Activated T-helper 1 cell treated with anti-CD3 and anti-CD28 coated beads, Interleukin-2, amount 50 U/mL, for 16 hours (primary cell): ENCODE measurements around the gene PTPMT1.

Source experiments
- DNase-seq, 2 donors: peaks; one replicate each; pipeline ENCODE4 v3.0.0-alpha.2; 2020; ENCODE audit warnings: low read depth in 1 of 2, low spot score in 1 of 2

Gene PTPMT1

GRCh38 chr11:47607380-47607779 is 42.0 kb downstream of the PTPMT1 start:
- DNase-seq: no peak

DNA sequence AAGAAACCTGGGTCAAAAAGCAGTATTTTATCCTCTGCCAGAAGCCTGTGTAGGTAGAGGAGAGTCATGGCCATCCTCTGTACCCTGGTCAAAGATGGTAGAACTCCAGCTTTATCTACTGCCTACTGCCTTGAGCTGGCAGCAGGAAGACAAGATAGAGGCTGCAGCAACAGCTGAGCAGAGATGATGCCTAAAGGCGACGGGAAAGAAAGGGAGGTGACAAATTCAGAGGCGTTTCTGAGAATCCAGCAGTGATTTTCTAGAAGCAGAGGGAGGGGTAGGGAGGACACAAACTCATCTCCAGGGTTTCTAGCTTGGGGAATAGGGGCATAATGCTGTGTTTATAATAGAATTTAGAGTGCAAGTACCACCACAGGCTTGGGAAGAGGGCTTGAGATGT is 44.3 kb downstream of the PTPMT1 start:
- no peak for DNase-seq

GRCh38 chr11:47611348-47611794 is 46.0 kb downstream of the PTPMT1 start:
- no peak for DNase-seq

DNA sequence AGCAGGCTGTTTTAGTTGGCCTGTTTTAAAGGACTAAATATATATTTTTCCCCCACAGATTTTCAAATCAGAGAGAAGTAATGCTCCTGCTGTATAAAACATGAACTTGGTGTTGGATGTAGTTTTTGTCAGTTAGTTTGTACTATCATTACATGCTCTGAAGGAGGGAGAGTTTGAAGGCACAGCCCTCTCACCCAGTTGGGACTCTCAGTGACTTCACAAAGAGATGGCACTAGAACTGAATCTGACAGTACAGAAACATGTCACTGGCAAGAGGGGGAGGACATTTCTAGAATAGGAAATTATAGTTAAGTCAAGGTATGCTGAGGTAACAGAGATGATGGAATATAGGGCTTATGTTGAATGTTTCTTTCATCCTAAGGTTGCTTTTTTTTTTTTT is 49.9 kb downstream of the PTPMT1 start:
- DNase-seq: no peak

DNA sequence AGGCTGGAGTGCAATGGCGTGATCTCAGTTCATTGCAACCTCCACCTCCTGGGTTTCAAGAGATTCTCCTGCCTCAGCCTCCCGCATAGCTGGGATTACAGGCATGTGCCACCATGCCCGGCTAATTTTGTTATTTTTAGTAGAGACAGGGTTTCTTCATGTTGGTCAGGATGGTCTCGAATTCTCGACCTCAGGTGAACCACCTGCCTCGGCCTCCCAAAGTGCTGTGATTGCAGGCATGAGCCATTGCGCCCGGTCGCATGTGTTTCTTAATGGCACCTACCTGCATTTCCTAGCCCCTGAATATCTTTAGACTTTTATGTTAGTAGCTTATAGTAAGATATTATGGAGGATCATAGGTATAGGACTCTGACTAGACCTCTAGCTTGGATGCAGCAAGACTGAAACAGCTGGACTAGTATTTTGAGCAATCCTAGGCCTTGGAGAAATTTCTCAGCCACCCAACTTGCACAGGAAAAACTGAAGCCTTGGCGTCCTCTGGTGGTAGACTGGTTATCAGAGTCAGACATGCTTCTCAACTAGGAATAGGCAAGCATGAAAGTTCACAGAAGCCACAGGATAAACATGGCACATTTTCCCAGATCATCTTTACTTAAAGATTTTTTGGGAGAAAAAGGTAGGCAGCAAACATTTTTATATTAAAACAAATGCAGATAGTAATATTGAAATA is 51.5 kb downstream of the PTPMT1 start:
- no peak for DNase-seq

- no peak for DNase-seq
These were observed 52.0 kb downstream of the PTPMT1 start for GRCh38 chr11:47617417-47617809.

GRCh38 chr11:47620836-47621378 is 55.5 kb downstream of the PTPMT1 start:
- no peak for DNase-seq
